Activated naive CD4-positive, alpha-beta T cell treated with anti-CD3 and anti-CD28 coated beads, Interleukin-2, amount 50 U/mL, for 16 hours (primary cell): Measurements from ENCODE around the gene OSBPL2.

ENCODE experiments used
- DNase-seq: peaks from one replicate; pipeline ENCODE4 v3.0.0-alpha.2; 2020

Gene OSBPL2

DNA sequence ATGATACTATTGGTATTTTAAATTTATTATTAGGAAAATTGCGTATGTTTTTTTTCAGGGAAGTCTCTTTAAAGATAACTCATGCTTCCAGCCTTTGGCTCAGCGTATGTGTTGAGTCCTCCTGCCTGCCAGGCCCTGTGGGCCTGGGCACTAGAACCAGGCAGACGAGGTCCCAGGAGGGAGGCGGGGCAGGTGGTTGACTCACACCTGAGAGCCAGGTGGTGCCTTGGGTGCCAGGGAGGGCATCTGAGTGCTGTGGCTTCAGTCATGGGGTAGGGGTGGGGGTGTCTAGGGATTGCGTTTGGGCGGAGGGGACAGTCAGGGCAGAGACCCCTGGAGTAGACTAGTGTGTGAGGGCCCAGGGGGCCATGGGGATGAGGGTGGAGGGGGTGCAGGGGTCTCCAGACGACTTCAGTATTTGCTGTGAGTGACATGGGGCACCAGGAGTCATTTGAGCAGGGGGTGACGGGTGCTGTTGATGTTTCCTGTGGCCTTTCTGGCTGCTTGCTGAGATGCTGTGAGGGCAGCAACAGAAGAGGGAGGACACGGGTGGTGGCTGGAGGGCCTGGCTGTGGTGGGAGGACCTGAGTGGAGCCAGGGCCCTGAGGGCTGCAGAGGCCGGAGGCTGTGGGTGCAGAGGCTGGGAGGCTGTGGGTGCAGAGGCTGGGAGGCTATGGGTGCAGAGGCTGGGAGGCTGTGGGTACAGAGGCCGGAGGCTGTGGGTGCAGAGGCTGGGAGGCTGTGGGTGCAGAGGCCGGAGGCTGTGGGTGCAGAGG lies 49.6 kb downstream of the OSBPL2 start:
- DNase-seq = no peak

DNA sequence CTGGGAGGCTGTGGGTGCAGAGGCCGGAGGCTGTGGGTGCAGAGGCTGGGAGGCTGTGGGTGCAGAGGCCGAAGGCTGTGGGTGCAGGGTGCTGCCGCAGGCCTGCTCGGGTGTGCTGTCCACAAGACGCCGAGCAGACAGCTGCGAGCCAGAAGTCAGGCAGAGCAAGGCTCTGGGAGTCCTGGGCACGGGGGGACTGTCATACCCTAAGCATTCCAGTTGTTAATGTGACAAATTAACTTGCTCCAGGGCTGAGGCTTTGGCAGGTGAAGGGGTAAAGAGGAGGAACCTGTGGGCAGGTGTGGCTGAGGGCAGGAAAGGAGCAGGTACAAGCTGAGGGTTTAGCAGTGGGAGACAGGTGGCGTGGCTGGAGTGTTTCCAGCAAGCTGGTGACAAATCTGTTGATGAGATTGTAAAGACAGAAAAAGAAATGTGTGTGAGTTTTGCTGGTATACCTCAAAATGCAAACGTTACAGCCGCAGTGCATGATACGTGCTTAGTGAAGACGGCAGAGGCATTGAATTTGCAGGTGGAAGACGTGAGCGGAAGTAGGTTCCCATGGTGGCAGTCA lies 50.3 kb downstream of the OSBPL2 start:
- no peak for DNase-seq

DNA sequence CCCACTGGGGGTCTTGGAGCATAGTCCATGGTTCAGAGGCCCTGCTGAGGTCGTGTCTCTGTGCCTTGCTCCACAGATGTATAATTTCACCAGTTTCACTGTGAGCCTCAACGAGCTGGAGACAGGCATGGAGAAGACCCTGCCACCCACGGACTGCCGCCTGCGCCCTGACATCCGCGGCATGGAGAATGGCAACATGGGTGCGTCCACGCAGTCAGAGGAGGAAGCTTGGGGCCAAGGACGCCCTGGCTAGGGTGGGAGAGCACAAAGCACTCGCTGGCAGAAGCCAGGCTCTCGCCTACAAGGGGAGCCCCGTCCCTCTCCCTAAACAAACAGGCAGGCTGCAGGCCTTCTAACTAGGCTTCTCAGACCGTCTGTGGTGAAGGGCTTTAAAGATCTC lies 50.8 kb downstream of the OSBPL2 start:
- DNase-seq = no peak

DNA sequence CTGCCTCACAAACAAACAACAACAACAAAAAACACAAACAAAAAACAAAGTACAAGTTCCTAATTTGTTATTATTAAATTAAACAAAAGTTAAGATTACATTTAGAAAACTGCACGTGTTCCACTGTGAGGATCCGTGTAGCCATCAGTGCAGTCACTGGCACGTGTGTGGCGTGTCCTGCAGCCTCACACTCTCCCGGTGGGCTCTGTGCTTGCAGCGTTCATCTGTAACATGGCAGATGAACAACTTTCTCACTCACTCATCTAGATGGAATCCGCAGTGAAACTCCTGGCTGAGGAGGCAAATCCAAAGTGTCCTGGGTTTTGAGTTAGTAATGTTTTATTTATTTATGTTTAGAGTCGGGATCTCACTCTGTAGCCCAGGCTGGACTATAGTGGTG lies 51.6 kb downstream of the OSBPL2 start:
- no peak for DNase-seq

DNA sequence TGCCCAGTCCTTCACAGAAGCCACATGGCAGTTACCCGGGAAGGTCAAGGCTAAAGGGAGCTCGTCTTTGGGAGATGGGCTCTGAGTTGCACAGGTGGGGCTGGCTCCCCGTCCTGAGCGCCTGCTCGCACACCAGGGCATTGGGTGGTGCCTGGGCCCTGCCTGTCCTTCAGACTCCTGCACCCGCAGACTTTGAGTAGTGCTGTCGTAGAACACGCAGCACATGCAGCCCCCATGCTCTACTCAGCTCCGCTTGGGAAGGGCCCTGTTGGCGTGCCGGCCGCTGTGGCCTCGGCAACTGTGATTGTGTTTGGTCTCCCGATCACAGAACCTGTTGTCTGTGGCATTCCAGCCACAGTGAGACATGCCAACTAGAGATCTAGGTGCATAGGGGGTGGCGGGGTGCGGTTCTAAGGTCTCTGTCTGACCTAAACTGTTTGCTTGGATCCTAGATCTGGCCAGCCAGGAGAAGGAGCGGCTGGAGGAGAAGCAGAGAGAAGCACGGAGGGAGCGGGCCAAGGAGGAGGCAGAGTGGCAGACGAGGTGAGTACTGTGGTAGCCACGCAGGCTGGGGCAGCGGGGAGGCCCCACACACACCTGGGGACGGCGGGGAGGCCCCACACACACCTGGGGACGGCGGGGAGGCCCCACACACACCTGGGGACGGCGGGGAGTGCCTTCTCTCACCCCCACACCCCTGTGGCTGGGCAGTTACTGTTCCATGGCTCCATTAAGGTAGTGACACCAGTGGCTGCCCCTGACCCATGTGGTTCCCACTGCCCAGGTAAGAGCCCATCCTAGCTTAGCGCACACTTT lies 53.1 kb downstream of the OSBPL2 start:
- DNase-seq = no peak

DNA sequence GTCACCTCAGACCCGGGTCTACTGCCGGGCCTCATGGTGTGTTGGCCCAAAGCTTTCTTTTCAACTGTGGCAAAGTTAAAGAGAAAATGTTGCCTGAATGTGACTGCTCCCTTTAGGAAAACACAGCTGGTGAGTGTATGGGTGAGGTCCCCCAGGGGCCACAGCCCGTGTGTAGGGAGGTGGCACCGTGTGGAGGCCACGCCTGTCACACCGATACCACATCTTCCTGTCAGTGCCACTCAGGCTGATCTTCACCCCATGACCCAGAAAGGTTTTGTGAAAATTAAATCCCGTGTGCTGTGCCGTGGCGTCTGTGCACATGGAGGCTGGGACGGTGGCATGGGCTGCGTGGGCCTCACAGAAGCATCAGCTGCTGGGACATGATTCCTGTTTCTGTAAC lies 53.8 kb downstream of the OSBPL2 start:
- no peak for DNase-seq

DNA sequence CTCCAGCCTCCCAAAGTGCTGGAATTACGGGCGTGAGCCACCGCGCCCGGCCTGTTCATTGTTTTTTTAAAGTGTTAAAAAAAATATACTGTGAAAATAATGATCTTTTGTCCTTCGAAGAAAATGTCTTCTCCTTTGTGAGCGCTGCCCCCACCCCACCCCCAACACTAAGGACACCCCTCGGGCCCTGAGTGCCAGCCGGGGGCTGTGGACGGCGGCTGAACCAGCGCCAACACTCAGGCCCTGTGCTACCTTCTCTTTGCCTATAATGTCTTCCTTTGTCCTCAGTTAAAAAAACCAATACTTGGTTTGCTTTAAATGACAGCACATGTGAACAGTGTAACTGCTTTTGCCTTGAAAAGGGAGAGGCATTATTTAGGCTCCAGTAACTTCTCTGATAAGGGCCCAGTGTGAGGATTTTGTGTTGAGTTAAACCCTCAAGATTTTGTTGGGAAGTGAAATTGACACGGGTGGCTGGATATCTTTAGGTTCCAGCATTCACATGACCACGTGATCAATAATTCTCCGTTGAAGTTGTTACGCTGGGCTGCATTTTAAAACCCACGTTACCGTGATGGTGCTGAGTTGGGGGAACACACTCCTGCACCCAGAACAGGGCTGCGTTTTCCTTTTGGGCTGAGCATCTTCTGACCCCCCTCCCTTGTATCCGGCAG lies 54.9 kb downstream of the OSBPL2 start:
- no peak for DNase-seq

DNA sequence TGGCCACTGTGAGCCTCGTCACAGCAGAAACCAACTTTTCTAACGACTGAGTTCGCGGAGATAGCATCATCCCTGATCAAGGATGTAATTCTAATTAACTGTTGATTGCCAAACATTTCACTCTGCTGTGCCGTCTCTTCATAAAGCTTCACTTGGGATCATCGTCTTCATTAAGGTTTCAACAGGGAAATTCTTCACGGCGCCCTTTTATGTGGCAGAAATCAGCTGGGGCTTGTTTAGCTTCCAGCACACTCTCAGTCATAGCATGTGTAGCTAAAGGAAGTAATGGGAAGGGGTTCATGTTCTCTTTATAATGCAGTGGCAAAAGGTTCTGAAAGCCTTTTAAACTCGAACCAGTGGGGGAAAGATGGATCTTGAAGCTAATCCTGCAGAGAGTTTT lies 55.6 kb downstream of the OSBPL2 start:
- DNase-seq = no peak

DNA sequence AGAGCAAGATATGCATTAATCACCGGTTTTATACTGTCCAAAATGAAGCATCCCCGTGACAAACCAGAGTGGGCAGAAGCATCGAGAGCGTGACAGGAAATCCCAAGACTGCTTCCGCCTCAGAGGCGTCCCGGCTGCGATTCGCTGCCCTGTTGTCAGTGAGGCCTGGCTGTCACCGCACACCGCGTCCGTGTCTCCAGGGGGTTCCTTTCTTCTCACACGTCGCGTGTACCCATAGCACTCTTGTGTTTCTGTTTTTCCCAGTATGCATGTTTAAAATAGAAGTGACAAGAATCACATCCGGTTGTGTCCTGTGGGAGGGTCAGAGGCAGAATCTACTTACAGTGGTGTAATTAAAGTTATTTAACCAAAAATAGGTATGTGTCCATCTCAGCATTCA lies 56.2 kb downstream of the OSBPL2 start:
- DNase-seq = no peak

DNA sequence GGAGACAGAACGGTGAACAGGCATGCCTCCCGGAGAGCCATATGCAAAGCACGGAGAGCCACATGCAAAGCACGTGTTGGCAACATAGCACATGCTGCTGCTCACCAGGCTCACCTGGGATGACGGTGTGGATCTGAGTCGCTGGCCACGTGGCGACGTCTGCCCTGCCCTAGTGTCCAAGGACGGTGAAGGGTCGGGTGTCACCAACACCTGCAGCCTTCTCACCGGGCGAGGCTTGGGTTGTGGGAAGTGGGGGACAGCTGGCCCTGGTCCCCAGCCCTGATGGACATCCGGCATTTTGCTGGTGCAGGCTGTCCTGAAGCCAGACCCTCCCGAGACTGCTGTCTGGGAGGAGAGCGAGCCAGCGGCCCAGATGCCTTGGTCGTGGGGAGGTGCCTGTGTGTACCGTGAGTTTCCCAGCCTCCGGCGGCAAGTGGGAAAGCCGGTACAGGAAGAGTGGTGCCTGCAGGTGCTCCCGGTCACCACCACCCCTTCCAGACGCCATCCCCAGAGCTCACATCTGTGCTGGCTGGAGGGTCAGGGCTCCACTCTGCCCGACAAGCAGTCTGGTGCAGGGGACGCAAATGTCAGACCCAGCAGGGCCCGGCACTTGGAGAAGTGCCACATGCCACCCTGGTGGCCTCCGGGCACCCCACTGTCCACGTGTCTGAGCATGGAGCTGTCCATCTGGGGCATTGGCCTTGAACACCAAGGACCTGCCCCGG lies 58.6 kb downstream of the OSBPL2 start:
- DNase-seq = no peak

DNA sequence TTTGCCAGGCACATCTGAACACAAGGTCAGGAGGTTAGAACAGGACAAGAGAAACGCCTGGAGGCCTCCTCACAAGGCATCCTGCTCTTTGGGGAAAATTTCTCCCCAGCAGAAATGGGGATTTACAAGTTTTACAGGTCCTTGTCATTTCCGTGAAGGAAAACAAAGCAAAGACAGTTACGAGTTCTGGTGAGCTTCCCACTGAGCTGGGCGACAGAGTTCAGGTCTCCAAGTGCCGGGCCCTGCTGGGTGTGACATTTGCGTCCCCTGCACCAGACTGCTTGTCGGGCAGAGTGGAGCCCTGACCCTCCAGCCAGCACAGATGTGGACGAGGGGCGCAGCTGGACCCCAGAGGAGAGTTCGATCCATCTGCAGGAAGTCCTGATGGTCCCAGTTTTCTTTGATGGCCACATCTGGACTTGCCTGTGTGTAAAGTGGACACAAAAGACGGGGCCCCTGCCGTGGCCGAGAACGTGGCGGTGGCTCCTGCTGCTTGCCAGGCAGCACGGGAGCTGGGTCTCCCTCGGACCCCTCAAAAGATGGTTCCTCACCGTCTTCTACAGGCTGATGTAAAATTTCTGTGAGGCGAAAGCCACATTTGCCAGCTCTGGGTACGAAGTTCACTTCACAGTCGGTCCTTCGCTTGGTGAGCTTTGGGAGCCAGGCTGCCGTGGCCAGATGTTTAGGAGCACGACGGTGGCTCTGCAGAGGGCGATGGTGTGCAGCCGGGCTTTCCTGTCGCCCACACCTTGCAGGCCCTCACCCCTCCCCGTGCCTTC lies 59.3 kb downstream of the OSBPL2 start:
- DNase-seq = no peak

DNA sequence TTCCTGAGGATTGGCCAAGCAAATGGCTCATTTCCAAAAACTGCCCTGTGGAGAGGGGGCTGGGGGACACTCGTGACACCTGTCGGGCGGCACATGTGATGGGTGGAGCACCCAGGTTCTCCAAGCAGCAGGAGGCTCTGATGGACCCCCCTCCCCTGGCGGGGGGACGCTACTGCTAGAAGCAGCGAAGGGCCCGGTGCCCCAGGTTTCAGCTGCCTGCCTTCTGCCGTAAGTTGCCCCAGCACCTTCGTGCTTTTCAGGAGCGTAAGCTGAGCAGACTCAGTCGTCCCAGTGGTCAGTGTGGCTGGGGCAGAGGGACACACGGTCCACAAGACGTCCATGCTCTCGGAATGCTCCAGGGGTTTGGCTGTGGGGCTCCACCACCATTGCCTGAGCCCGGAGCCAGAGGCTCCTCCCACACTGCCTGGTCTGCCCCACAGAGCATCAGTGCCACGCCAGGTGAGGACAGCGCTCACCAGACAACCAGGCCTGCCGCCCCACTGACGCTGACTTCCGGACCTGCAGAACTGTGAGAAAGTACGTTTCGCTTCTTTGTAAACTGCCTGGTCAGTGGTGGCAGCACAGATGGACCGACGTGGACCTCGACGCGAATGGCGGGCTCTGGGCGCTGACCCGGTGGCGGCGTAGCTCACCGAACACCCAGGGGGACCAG lies 60.4 kb downstream of the OSBPL2 start:
- no peak for DNase-seq

DNA sequence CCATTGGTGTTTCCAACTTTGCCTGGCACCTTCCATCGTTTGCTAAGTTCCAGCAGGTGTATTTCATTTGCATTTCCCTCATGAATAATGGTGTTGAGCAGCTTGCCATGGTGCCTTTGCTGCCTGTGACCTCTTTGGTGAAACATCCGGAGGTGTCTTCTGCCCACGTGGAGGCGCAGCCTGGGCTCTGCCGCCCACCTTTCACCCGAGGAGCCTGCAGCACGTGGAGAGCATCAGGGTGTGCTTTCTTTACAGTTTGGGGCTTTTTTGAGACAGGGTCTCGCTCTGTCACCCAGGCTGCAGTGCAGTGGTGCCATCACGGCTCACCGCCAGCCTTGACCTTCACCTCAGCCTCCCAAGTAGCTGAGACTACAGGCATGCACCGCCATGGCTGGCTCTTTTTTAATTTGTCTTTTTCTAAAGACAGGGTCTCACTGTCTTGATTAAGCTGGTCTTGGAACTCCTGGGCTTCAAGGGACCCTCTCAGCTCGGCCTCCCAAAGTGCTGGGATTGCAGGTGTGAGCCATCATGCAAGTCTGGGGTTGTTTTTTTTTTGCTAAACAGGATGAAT lies 61.4 kb downstream of the OSBPL2 start:
- no peak for DNase-seq

DNA sequence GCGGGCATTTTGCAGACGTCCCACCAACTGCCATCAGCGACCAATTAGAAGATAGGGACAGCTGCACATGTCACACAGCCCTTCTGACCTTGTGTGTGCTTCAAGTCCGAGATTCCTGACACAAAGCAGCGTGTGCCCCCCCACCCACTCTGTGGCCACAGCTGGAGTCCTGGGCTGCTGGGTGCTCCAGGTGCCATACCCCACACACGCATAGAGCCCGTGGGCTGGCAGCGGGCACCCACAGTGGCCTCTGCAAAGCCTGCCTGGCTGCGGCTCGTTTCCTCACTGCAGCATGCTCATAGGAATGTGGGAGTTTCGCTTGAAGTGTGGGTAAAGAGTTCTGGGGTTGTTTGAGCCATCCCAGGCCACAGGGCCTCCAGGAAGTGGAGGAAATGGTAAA lies 62.0 kb downstream of the OSBPL2 start:
- no peak for DNase-seq

DNA sequence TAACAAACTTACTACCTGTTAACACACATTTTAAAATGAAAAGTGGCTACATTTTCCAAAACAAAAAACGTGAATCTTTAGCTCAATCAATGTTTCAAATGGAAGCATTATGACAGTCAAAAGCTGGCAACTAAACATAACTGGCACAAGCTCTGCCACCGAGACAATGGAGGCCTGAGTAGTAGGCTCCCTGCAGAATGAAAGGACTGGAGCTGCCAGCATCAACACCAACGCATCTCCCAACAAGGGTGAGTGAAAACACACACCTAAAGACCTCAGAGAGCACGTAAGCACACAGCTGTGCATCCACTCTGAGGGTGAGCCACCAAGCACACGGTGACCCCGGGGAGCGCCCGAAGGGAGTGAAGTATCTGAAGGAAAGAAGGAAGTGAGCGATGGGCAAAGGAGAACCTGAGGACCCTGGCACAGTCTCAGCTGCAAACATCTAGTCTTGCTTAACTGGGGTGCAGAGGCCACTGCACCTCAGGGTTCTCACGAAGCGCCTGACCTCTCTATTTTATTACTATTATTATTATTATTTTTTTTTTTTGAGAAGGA lies 62.9 kb downstream of the OSBPL2 start:
- DNase-seq = no peak

DNA sequence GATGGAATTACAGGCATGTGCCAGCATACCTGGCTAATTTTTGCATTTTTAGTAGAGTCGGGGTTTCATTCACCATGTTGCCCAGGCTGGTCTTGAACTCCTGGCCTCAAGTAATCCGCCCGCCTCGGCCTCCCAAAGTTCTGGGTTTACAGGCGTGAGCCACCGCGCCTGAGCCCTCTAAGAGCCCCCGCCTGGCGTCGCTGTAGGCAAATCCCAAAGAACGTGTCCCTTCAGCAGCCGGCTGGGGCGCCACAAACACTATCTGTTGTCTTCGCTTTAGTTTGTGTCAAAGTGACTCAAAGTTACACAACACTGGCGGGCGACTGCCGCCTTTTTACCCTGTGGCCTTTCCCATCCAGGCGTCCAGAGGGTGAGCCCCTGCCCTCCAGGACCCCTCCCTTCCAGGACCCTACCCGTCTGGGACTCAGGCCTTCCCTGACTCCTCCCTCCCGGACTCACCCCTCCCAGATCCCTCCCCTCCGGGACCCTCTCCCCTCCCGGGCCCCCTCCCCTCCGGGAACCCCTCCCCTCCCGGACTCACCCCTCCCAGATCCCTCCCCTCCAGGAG lies 63.5 kb downstream of the OSBPL2 start:
- peak; percentile 92 for DNase-seq

DNA sequence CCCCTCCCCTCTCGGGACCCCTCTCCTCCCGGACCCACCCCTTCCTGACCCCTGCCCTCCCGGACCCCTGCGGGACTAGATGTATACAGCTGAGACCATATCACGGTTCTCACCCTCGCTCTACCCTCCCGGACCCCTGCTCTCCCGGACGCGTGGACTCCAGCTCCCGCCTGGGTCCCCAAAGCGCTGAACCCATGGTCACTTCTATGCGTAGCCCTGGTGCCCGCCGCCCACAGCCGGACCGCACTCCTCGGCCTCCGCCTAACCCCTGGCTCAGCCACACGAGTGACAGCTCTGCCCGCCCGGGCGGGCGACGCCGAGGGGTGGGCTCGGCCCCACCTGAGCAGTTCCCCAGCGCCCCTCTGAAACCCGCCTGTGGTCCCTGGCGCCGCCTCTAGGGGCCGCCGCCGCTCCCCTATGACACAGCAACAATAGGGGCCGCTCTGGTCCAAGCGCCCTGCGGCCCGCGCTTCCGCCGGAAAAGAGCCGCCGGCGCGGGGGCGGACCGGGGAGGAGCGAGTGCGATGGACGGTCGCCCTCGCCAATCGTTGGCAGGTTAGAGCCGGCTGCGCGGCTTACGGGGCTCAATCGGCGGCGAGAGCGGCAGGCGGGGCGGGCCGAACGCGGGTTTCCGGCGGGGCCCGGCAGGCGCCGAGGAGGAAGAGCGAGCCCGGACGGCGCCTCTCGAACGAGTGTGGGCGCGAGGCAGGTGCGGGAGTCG lies 64.2 kb downstream of the OSBPL2 start, which contains the start of gene ADRM1:
Gene ADRM1 (plus strand): TSS at position 657 of the 721 bp plus-strand sequence. CDS start 572 bp downstream, outside the sequence.
- DNase-seq = peak; percentile 97

DNA sequence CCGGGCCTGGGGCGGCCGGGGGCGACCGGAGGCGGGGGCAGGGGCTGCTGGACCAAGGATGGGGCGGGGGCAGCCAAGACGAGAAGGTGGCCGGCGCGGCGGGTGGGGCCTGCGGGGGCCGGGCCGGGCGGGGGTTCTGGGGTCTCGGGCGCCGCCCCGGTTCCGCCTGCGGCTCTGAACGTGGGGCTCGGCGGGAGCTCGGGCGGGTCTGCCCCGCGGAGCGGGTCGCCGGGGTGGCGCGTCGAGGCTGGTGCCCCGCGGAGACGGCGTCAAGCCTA lies 64.7 kb downstream of the OSBPL2 start:
- no peak for DNase-seq

DNA sequence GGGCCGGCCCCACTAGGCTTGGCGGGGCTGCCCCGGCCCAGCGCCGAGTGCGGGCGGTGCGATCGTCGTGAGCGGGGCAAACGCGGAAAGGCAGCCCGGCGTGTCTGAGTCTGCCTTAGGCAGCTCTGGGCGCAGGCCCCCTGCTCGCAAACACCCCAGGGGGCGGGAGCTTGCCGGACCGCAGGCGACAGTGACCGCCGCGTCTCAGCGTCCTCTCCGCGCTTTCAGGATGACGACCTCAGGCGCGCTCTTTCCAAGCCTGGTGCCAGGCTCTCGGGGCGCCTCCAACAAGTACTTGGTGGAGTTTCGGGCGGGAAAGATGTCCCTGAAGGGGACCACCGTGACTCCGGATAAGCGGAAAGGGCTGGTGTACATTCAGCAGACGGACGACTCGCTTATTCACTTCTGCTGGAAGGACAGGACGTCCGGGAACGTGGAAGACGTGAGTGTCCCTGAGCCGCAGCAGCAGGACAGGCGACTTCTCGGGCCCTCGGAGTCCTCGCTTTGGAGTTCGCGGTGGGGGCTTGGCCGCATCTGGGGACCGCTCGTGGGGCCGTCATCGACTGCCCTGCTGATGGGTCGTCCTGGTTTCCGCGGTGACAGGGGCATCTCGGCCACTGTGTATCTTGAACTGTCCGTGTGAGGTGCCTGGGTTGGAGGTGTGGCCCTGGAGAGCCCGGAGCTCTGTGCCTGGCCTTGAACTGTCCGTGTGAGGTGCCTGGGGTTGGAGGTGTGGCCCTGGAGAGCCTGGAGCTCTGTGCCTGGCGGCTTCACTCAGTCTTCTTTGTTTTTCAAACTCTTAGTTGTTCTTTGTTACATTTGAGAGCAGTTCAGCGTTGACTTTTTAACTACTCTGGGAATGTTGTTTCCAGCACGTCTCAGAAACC lies 65.3 kb downstream of the OSBPL2 start:
- DNase-seq = no peak
